HuH-7 (cell line): ENCODE measurements around the gene SHISA6.
"Not testable (repeated sequence)": the region's sequence is repeated elsewhere in the genome, so short reads cannot be mapped to it uniquely, and the experiment has no call there.

Experiments used
- DNase-seq: peaks from one replicate; pipeline ENCODE4 v3.0.0; 2011; ENCODE audit warnings: low spot score

The SHISA6 gene

DNA sequence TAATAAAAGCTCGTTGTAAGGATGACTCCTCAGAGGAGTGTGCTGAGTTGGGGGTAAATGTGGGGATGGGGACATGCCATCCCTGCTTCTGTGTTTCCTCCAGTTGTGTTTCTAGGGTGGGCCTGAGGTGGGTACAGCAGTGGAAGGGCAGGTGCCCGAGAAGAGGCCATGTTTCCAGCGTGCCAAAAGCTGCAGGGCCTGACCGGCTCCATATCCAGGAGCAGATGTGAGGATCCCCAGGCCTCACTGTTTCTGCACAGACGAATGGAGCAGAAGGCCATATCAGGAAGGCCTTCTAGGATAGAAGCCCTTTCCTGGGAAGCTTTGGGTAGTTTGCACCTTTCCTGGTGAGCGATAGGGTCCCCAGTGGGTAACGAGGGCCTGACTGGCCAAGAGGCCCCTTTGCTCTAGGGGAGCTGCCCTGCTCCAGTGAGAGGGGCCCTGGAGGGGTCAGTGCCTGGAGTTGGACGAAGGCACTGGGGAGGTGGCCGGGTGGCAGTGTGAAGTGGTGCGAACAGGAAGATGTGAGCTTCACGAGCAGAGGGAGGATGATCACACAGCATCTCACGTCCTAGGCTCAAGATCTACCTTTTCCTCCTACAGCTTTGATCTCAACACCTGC lies 62.9 kb downstream of the SHISA6 start:
- DNase-seq, result no peak

- DNase-seq, result no peak
Observed at GRCh38 chr17:11304568-11304967, 63.6 kb downstream of the SHISA6 start.

DNA sequence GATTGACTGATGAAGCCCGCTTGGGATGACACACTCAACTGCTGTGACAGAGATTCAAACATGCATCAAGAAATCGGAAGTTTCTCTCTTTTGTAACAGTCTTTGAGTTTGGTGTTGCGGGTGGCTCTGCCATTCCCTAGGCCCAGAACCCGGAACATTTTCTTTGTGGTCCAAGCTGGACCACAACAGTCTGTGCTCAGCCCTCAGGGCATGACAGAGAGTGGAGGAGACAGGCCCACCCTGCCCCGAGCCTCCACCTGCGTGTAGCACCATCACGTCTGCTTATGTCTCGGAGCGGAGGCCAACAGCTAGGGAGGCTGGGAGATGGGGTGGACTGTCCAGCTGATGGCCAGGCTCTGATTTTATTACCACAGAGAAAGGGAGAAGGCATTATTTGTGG lies 64.5 kb downstream of the SHISA6 start:
- no peak for DNase-seq

GRCh38 chr17:11308531-11308930 lies 67.5 kb downstream of the SHISA6 start:
- no peak for DNase-seq

DNA sequence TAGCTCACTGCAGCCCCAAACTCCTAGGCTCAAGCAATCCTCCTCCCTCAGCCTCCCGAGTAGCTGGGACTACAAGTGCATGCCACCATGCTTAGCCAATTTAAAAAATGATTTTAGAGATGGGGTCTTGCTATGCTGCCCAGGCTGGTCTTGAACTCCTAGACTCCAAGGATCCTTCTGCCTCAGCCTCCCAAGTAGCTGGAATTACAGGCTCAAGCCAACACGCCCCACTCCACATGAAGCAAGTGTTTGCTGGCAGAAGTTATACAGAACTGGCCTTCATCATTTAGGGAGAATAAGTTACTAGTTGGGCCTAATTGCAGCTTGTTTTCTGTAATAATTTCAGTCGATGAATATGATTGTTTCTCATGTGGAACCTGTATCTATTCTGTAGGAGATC lies 68.0 kb downstream of the SHISA6 start:
- DNase-seq, result no peak

GRCh38 chr17:11309850-11310249 lies 68.8 kb downstream of the SHISA6 start:
- no peak for DNase-seq

- DNase-seq, result not testable (repeated sequence)
Observed at GRCh38 chr17:11316451-11316850, 75.4 kb downstream of the SHISA6 start.

GRCh38 chr17:11318207-11318606 lies 77.2 kb downstream of the SHISA6 start:
- DNase-seq, result no peak

DNA sequence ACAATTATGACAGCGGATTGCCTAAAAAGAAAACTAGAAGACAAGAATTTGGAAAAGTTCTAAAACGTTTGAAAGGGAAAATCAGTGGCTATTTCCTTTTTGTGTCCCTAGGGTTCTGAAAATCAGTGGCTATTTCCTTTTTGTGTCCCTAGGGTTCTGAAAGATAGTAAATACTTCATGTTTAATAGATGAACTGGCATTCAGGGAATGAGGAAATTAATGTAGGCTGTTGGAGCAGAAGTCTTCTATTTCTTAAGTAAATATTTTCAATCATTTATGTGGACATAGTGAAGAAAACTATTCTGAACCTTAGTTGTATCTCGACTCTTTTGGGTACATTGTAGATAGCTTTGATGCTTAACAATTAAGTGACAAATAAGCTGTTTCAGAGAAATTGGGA lies 78.9 kb downstream of the SHISA6 start:
- no peak for DNase-seq

- DNase-seq, result no peak
Observed at GRCh38 chr17:11324021-11324420, 83.0 kb downstream of the SHISA6 start.

DNA sequence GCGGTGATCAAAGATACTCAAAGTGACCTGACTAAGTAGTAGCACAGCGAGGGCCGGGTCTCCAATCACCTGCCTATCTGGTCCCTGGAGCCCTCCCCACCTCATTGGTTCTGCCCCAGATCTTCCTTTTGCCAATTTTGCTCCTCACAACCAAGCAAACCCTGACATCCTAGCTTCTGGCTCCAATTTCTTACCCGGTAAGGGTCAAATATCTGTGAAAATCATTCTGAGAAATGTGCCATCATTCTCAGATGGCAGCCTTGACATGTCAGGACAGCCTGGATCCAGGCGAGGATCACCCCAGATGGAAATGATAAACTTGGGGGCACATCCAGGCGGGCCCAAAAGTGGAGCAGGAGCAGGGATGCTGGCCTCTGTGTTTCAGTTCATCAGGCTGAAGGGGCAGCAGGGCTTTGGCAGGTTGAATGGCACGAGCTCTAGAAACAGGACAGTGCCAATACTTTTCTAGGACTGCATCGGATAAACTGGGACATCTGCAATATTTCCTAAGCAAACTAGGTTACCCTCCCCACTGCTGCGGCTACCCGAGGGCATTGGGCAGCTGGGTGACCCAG lies 83.9 kb downstream of the SHISA6 start:
- no peak for DNase-seq

GRCh38 chr17:11326492-11326891 lies 85.5 kb downstream of the SHISA6 start:
- no peak for DNase-seq

- no peak for DNase-seq
Observed at GRCh38 chr17:11328770-11329169, 87.8 kb downstream of the SHISA6 start.

GRCh38 chr17:11330006-11330405 lies 89.0 kb downstream of the SHISA6 start:
- DNase-seq, result no peak

DNA sequence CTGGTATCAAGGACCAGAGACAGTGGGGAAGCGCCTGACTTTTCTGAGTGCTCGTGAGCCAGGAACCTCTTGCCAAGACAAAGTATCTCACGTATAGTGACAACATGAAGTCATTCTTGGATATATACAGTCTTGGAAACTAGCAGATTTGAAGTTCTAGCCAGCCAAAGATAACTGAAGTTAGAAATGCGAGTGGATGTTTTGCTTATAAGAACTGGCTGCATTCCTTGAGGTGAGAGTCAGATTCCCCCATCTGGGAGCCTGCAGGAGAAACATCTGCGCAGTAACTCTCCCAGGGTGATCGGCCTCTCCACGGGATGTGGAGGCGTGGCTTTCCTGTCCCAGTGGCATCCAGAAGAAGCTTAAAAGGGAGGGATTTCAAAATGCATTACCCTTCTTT lies 89.8 kb downstream of the SHISA6 start:
- DNase-seq, result no peak

- DNase-seq, result no peak
Observed at GRCh38 chr17:11331547-11332513, 90.8 kb downstream of the SHISA6 start.

GRCh38 chr17:11332706-11333105 lies 91.7 kb downstream of the SHISA6 start:
- DNase-seq, result no peak

DNA sequence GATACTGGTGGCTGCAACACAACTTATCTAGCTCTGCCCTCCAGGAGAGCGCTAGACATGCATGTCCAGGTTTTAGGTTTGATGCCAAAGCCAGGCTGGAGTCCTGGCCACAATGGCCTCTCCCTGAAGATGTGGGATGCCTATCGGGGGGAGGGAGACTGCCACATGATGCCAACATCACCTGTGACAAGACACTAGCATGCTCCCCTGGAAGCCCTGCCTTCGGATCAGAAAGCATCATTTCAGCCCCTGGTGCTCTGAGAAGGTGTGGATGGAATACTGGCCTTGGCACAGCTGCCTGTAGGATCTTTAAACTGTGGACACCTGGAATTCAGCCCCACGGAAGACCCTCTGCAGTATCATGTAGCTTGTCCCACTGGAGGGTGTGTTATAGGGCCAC lies 93.5 kb downstream of the SHISA6 start:
- DNase-seq, result no peak

DNA sequence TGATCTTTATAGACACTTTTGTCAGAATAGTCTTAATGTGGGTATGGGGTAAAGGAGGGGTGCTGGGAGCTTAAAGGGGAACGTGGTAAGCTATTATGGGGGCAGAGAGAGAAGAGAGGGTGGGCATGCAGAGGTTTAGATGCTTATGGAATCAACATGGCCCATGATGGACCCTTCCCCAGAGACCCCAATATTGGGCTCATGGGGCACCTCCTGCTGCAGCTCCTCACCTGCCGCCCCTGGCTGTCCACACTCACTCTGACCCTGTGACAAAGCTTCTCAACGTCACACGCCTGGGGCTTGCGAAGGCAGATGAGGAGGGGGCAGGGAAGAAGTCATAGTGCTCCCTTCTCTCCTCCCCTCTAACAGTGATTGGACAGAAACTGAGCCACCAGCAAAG lies 95.3 kb downstream of the SHISA6 start:
- DNase-seq, result no peak

- no peak for DNase-seq
Observed at GRCh38 chr17:11340803-11341202, 99.8 kb downstream of the SHISA6 start.

DNA sequence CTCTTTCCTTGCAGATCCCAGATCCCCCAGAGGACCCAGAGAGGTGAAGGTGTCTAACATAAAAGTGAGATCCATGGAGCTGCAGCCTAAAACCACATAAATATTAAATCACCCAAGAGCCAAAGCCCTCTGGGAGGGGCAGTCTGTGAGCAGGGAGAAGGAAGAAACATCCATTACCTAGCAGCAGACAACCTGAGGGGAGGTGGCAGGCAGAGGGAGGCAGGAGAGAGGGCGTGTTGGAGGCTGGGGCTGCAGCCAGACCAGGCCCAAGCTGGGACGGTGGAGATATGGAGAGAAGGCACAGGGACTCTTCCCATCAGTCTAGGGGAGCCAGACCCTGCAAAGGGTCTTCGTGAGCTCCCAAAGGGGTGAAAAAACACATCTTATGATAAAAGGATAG lies 101.1 kb downstream of the SHISA6 start:
- no peak for DNase-seq

- DNase-seq, result no peak
Observed at GRCh38 chr17:11349106-11349505, 108.1 kb downstream of the SHISA6 start.

DNA sequence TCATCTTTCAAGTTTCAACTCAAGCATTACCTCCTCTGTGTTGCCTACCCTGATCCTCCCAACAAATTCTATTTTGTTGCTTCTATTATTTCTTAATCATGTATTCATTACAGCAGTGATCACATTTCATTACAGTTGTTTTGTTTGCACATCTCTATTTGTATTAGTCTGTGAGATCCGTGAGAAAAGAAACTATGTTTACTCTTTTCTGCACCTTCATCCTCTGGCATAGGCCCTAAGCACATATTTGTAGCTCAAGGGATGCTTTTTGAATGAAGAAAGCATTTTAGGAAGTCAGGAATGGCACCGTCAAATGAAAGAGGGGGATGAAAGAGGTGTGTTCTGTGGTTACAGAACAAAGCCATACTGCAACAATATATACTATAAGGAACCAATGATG lies 110.5 kb downstream of the SHISA6 start:
- DNase-seq, result no peak
